ENCODE results near the gene FGR. TPM values are rescaled to one million over a fixed set of nuclear protein-coding genes. Genes with fewer than 3 reads are reported as not detected.

FGR gene
- total and polyA plus RNA-seq, 2 of the 13 experiments (the other 11 are each of a cell fraction or from before 2014, with no cell fraction given) = not detected

DNA sequence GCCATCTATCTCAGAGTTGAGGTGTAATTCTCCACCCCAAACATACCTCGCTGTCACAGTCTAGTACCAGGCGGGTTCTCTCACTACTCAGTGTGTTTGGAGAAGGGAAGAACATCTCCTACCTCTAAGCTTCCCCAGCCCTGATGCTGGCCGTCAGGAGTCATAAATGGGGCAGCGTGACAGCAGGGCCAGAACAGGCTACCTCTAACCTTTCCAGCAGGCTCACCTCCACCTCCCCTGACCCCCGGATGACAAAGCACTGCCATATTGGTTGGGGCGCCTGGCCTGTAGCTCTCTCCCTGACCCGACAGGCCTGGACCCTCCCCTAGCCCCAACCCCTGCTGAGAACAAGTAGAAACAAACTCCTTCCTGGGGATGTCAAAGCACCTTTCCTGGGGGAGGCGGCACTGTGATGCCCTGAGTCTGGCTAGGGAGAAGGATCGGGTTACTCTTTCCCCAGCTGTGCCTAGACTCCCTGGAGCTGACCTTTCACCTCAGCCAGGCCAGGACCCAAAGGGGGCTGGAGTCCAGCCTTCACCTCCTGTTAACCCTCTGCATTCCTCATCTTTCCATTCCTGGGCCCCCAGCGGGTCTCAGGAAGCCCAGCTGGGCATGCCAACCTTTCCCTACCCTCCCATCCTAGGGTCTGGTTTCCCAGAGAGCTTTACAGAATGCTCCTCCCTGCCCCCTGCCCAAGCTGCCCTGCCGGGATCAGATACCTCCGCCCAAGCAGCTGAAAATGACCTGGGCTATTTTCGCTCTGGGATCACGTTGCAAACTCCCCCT is 65.3 kb downstream of the FGR start (continued):
- TF ChIP-seq, protein P1, sequence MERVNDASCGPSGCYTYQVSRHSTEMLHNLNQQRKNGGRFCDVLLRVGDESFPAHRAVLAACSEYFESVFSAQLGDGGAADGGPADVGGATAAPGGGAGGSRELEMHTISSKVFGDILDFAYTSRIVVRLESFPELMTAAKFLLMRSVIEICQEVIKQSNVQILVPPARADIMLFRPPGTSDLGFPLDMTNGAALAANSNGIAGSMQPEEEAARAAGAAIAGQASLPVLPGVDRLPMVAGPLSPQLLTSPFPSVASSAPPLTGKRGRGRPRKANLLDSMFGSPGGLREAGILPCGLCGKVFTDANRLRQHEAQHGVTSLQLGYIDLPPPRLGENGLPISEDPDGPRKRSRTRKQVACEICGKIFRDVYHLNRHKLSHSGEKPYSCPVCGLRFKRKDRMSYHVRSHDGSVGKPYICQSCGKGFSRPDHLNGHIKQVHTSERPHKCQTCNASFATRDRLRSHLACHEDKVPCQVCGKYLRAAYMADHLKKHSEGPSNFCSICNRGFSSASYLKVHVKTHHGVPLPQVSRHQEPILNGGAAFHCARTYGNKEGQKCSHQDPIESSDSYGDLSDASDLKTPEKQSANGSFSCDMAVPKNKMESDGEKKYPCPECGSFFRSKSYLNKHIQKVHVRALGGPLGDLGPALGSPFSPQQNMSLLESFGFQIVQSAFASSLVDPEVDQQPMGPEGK (CRISPR knock-in tag; IDR thresholded peaks at IDR 0.05) = peak; percentile 87
- no peak for TF ChIP-seq RAD51 (IDR thresholded peaks at IDR 0.05; ENCODE audit: borderline replicate concordance)
- no peak for TF ChIP-seq KAT7 (CRISPR knock-in tag; IDR thresholded peaks at IDR 0.05; ENCODE audit: borderline replicate concordance)
- TF ChIP-seq, protein P2, sequence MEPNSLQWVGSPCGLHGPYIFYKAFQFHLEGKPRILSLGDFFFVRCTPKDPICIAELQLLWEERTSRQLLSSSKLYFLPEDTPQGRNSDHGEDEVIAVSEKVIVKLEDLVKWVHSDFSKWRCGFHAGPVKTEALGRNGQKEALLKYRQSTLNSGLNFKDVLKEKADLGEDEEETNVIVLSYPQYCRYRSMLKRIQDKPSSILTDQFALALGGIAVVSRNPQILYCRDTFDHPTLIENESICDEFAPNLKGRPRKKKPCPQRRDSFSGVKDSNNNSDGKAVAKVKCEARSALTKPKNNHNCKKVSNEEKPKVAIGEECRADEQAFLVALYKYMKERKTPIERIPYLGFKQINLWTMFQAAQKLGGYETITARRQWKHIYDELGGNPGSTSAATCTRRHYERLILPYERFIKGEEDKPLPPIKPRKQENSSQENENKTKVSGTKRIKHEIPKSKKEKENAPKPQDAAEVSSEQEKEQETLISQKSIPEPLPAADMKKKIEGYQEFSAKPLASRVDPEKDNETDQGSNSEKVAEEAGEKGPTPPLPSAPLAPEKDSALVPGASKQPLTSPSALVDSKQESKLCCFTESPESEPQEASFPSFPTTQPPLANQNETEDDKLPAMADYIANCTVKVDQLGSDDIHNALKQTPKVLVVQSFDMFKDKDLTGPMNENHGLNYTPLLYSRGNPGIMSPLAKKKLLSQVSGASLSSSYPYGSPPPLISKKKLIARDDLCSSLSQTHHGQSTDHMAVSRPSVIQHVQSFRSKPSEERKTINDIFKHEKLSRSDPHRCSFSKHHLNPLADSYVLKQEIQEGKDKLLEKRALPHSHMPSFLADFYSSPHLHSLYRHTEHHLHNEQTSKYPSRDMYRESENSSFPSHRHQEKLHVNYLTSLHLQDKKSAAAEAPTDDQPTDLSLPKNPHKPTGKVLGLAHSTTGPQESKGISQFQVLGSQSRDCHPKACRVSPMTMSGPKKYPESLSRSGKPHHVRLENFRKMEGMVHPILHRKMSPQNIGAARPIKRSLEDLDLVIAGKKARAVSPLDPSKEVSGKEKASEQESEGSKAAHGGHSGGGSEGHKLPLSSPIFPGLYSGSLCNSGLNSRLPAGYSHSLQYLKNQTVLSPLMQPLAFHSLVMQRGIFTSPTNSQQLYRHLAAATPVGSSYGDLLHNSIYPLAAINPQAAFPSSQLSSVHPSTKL (CRISPR knock-in tag; IDR thresholded peaks at IDR 0.05) = 0 out of 2 replicates have a peak, but pooled peaks have one; percentile 11
- no peak for TF ChIP-seq ZNF496 (CRISPR knock-in tag; IDR thresholded peaks at IDR 0.05; ENCODE audit: insufficient replicate concordance)
- no peak for TF ChIP-seq ZNF720 (CRISPR knock-in tag; IDR thresholded peaks at IDR 0.05)
- no peak for TF ChIP-seq ZNF766 (CRISPR knock-in tag; IDR thresholded peaks at IDR 0.05; ENCODE audit: borderline replicate concordance)
- TF ChIP-seq, protein P3, sequence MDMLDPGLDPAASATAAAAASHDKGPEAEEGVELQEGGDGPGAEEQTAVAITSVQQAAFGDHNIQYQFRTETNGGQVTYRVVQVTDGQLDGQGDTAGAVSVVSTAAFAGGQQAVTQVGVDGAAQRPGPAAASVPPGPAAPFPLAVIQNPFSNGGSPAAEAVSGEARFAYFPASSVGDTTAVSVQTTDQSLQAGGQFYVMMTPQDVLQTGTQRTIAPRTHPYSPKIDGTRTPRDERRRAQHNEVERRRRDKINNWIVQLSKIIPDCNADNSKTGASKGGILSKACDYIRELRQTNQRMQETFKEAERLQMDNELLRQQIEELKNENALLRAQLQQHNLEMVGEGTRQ (IDR thresholded peaks at IDR 0.05; ENCODE audit: low read depth, low read length) = no peak
- TF ChIP-seq, protein P3 (CRISPR knock-in tag; IDR thresholded peaks at IDR 0.05; ENCODE audit: borderline replicate concordance) = no peak
- TF ChIP-seq ZNF10 (CRISPR knock-in tag; IDR thresholded peaks at IDR 0.05; ENCODE audit: borderline replicate concordance, low read depth) = no peak
- TF ChIP-seq MATR3 (CRISPR knock-in tag; IDR thresholded peaks at IDR 0.05) = no peak
- TF ChIP-seq NCOA2 (CRISPR knock-in tag; IDR thresholded peaks at IDR 0.05) = 0 out of 2 replicates have a peak, but pooled peaks have one; percentile 9
- TF ChIP-seq BCL6 (CRISPR knock-in tag; IDR thresholded peaks at IDR 0.05) = no peak
- no peak for TF ChIP-seq ATRX (CRISPR knock-in tag; IDR thresholded peaks at IDR 0.05; ENCODE audit: borderline replicate concordance)
- TF ChIP-seq NR1H2 (CRISPR knock-in tag; IDR thresholded peaks at IDR 0.05; ENCODE audit: borderline replicate concordance, low read depth) = no peak
- no peak for TF ChIP-seq POLR2G (IDR thresholded peaks at IDR 0.05; ENCODE audit: low read depth, low read length)
- no peak for TF ChIP-seq ZMYM4 (CRISPR knock-in tag; IDR thresholded peaks at IDR 0.05)
- TF ChIP-seq FOXO1 (CRISPR knock-in tag; IDR thresholded peaks at IDR 0.05) = no peak
- TF ChIP-seq, protein P4, sequence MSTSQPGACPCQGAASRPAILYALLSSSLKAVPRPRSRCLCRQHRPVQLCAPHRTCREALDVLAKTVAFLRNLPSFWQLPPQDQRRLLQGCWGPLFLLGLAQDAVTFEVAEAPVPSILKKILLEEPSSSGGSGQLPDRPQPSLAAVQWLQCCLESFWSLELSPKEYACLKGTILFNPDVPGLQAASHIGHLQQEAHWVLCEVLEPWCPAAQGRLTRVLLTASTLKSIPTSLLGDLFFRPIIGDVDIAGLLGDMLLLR (CRISPR knock-in tag; IDR thresholded peaks at IDR 0.05) = no peak
- no peak for TF ChIP-seq ZNF776 (CRISPR knock-in tag; IDR thresholded peaks at IDR 0.05)
- TF ChIP-seq CEBPB (IDR thresholded peaks at IDR 0.05; ENCODE audit: borderline replicate concordance, low read depth, low read length) = no peak
- no peak for TF ChIP-seq ZNF629 (CRISPR knock-in tag; conservative IDR thresholded peaks at IDR 0.05)
- no peak for TF ChIP-seq TP53 (CRISPR knock-in tag; conservative IDR thresholded peaks at IDR 0.05)
